ENCODE results near the gene TTC4.
A peak's percentile ranks its signal among the peaks of the same experiment; 100 is the strongest.

TTC4 gene, protein sequence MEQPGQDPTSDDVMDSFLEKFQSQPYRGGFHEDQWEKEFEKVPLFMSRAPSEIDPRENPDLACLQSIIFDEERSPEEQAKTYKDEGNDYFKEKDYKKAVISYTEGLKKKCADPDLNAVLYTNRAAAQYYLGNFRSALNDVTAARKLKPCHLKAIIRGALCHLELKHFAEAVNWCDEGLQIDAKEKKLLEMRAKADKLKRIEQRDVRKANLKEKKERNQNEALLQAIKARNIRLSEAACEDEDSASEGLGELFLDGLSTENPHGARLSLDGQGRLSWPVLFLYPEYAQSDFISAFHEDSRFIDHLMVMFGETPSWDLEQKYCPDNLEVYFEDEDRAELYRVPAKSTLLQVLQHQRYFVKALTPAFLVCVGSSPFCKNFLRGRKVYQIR

DNA sequence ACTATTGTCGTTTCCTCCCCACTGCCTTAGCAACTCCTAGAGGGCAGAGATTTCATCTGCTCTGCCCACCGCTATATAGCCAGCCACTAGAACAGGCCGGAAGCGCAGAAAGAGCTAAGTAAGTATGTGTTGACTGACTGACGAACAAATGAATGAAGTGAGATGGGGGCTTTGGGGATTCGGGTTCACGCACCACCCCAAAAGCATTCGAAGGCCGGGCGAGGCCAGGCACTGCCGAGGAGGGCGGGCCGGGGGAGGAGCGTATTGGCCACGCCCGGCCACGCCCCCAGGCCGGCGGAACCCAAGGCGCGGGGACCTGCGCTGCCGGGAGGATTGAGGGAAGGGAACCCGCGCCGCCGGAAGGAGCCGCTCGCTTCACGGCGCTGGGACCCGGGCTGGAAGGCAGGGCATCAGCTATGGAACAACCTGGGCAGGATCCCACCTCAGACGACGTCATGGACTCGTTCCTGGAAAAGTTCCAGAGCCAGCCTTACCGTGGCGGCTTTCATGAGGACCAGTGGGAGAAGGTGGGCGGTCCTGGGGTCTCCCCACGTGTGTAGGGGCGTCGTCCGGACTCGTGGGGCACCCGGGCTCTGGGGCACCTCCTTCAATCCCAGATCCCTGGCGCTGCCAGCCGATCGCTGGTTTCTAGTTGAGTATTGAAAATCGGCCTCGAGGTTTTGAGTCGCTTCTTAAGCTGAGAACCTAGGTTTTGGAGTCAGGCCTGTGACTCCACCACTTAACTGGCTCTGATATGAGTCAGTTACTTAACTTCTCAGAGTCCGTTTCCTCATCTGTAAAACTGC is at the start of gene TTC4:
Gene TTC4 (plus strand): TSS at position 369 of the 806 bp plus-strand sequence. CDS start 48 bp downstream, at position 417.
- peak; percentile 88 for DNase-seq

DNA sequence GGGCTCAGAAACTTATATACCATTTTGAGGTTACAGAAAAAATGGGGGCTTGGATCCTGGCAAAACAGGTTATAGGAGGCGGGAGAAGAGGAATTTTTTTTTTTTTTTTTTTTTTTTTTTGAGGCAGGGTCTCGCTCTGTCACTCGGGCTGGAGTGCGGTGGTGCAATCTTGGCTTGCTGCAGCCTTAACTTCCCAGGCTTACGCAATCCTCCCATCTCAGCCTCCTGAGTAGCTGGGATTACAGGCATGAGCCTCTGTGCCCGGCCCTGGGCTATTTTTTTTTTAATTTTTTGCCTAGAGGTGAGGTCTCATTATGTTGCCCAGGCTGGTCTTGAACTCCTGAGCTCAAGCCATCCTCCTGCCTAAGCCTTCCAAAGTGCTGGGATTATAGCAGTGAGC is 49.3 kb upstream of the TTC4 start:
- DNase-seq = no peak

DNA sequence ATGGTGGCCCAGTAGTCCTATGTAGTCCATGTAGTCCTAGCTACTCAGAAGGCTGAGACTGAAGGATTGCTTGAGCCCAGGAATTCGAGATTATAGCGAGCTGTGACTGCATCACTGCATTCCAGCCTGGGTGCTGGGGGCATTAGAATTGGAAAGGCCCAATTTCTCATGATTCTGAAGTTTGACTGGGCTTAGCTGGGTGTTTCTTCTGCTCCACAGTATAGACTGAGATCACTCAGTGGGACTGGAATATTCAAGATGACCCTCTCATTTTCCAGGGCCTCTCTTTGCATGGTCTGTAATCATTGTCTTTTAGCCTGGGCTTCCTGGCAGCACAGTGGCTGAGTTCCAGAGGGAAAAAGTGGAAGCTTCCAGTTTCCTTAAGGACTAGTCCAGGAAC is 47.9 kb upstream of the TTC4 start:
- DNase-seq = no peak

DNA sequence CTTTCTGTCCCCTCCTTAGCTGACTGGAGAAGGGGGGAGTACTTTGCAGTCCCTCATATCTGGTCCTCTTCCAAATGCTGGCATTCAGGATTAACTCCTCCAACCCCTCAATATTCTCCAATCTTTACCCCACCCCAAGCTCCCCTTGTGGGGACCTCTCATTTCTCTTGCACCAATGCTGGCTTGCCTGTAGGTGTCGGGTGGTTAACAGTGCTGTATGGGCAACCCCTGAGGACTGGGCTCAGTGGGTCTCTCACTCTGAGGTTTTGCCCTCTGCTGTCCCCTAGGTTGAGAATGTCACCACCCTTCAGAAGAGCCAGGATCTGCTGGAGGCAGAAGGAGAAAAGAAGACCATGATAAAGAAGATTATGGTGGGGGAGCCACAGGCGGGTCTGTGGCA is 47.1 kb upstream of the TTC4 start:
- DNase-seq = no peak

DNA sequence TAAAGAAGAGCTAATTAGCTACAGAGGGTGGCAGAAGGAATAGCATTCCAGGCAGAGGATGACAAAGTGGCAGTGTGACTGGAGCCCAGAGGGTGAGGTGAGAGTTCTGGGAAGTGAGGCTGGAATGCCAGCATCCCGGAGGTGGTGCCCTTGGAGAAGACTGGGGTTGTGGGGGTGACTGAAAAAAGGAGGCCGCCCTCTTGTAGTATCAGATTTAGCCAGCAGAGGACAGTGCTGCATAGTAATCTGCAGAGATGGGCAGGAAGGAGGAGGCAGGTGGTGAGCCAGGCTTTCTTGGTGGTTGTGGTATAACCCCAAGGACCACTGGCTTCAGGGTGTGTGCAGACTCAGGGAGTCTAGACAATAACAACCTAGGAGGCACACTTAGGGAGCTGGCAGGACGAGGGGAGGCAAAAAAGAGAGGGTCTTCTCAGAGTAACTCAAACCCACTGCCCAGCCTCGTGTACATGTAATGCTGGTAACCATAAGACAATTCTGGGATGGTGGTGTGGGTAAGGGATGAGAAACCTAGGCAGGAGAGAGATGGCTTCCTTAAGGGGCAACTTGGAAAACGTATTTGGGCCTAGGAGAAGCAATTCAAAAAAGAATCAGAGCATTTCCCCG is 43.6 kb upstream of the TTC4 start:
- DNase-seq = peak; percentile 33

DNA sequence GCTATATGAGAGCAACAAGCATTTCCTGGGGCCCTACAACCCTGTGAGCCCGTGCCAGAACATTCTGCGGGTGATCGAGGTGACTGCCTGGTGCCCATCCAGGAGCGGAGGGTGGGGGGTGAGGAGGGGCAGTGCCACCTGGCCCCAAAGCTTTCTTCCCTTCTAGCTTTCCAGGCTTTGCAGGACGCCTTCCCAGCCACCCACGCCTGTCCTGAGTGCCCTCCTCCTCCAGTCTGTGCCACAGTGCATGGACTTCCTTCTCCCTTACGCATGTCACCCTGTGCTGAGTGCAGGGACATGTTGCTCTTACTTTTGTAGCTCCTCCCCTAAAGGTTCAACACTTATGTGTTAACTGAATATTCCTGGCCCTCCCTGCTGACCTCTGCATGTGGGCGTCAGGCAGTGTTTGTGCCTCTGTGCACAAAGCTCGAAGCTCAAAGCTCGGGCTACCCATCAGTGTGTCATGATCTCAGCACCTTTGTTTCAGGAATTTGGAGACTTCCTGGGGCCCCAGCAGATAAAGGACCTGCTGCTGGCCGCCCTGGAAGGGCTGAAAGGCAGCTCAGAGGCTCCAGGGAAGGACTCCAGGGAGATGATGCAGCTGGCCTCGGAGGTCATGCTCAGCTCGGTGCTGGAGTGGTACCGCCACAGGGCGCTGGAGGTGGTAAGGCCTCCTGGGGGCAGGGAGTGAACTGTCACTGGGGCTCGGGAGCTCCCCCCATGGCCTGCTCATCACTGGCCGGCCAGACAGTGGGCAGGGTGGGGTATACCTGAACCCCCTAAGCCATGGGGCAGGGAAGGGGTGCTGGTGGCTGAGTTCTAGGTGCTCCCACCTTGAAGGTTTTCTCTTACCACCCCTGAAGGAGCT is 36.7 kb upstream of the TTC4 start:
- DNase-seq = no peak

DNA sequence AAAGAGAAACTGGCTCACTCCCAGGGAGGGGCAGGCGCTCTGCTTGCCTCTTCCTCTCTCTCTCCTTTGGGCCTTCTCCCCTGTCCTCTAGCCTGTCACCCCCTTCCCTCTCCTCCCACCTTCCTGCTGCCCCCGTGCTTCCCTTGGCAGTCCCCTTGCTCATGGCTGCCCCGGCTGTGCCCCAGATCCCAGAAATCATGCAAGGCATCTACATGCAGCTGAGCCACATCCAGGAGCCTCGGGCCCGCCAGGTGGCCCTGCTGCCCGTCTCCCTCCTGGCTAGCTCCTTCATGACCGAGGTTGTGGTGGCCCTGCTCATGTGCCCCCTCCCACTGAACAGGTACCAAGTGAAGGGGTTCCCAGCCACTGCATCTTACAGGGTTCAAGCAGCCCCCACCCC is 36.0 kb upstream of the TTC4 start:
- DNase-seq = no peak

DNA sequence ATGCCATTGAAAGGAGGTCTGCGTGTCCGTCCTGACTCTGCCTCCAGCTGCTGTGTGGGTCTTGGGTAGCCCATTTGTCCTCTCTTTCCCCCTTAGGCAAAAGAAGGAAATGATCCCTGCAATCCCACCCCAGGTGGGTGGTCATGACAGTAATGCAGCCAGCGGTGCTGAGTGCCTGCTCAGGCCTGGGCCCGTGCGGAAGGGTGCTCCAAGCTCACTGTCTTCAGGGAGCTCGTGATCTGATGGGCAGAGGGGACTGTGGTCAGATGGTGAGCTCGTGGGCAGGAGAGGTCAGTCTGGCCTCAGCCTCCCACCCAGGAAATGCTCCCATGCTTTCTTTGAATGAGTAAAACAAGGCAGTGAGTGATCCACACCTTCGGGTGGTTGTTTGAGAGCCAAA is 35.3 kb upstream of the TTC4 start:
- DNase-seq = no peak

DNA sequence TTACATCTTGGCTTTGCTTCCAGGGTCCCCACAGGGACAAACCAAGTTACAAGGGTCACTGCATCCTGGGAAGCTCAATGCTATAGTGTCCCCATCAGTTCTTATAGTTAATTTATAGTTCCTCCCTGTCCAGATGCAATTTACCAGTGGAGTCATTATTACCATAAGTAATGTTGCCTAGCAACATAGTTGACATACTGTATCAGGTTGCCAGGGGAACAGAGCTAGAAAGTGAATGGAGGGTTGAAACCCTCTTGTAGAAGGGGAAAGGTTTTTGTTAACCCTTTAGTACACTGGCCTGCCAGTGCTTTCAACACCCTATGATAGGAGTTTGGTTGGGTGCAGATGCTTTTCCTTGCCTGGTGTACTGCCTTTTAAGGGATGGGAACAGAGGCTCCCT is 34.3 kb upstream of the TTC4 start:
- no peak for DNase-seq

DNA sequence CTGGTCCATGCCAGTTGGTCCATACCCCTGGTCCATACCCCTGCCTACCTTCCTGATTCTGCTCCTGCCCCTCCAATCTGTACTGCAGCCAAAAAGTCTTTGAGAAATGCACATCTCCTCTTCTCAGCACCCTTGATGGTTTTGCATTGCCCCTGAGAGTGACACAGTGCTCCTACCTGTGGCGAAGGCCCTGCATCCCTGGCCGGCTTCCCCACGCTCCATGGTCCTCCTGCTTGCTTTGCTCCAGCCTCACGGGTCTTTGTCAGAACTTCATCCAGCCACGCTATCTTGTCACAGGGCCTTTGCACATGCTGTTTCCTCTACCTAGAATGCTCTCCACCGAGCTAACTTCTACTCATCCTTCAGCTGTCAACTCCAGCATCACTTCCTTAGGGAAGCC is 32.2 kb upstream of the TTC4 start:
- DNase-seq = no peak

DNA sequence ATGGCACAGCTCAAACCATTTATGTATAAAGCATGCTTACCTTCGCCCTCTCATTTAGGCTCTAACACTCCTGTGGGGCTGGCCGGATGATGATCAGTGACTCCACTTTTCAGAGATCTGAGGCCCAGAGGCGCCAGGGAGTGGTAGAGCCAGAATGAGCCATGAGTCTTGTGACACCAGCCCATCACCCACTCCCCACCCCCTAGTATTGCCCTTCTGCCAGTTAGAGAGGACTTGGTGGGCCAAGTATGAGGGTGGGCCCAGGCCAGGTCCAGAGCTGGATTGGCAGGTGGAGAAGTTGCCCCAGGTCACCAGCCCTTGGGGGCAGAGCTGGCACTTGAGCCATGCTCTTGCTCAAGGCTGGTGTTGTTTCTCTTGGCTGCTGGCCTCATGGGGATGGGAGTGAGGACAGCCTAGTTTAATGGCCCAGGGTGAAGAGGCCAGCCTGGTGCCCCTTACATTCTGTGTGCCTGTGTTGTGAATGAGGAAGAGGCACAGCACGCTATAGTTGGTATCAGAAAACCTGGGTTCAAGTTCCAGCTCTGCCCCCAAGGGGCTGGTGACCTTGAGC is 30.2 kb upstream of the TTC4 start:
- no peak for DNase-seq

DNA sequence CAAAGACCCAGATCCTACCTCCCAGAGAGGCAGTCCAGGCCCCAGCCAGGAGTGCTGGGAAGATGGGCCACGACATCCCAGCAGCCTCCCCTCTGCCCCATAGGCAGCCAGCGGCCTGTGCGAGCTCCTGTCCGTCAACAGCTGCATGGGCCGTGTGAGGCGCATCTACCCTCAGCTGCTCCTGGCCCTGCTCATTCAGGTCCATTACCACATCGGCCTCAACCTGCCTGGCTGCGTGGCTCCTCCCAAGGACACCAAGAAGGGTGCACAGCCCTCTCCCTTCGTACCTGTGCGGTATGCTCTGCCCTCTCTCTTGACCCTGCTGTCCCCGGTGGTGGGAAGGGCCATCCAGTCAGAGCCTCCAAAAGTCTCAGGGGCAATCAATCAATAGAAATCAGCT is 29.5 kb upstream of the TTC4 start:
- DNase-seq = no peak

DNA sequence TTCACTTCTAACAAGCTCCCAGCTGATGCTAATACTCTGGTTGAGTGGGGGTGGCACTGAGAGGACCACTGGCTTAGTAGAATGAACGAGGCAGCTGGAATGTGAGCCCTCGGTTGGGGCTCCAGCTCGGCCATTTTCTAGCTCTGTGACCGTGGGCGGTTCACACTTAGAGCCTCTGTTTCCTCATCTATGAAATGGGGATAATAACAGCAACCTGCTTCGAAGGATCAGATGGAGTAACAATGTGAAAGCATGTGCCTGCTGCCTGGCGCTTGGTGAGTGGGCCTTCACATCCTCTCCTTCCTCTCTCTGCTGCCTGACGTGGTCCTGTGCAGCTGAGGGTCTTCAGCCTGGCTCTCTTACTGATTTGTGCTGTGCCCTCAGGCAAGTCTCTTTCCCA is 20.9 kb upstream of the TTC4 start:
- no peak for DNase-seq

DNA sequence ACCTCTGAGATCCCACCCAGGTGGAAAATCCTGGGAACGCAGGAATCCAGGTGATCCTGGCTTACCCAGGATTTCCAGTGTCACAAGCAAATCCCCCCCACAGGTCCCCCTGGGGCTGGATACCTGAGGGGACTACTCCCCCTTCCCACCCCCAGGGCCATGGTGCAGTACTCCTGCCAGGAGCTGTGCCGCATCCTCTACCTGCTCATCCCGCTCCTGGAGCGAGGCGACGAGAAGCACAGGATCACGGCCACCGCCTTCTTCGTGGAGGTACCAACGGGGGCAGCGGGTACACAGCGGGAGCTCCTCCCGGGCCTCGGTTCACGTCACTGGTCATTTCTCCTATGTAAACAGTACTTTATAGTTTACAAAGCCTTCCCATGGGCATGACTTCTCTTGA is 20.4 kb upstream of the TTC4 start:
- DNase-seq = no peak

DNA sequence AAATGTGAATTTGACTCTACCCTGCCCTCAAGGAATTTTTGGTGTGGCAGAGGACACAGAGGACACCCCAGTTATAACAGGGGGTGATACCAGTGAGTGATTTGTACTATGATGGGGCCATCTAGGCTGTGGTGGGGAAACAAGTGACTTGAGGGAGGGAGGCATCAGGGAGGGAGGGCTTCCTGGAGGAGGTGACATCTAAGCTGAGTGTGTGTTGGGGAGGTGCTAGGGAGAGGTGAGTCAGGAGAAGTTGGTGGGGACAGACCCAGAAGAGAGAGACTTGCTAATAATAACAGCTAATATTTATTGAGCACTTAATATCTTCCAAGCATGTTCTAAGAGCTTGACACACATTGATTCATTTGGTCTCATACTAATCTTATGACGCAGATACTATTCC is 19.9 kb upstream of the TTC4 start:
- no peak for DNase-seq

DNA sequence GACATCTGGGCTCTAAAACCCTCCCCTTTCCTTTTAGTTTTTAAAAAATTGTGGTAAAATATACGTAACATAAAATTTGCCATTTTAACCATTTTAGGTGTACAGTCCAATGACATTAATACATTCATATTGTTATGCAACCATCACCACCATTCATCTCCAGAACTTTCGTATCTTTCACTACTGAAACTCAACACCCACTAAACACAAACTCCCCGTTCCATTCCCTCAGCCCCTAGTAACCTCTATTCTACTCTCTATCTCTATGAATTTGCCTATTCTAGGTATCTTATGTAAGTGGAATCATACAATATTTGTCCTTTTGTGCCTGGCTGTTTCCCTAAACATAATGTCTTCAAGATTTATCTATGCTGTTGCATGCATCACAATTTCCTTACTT is 19.4 kb upstream of the TTC4 start:
- DNase-seq = no peak

DNA sequence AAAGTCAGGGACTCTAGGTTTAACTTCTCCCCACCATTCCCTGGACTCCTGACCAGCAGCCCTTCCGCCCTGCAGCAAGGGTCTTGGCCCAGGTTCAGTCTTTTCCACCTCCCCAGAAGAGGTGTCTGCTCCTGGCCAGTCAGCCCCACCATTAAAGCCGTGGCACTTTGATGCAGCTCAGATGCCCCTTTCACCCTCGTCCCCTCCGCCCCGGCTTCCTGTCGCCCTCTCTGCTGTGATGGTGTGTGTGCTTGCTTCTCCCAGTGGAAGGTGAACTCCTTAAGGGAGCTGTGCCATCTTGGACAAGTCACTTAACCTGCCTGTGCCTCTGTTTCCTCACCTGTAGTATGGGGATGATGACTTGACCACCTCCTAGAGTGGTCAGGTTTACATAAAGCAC is 17.8 kb upstream of the TTC4 start:
- no peak for DNase-seq

DNA sequence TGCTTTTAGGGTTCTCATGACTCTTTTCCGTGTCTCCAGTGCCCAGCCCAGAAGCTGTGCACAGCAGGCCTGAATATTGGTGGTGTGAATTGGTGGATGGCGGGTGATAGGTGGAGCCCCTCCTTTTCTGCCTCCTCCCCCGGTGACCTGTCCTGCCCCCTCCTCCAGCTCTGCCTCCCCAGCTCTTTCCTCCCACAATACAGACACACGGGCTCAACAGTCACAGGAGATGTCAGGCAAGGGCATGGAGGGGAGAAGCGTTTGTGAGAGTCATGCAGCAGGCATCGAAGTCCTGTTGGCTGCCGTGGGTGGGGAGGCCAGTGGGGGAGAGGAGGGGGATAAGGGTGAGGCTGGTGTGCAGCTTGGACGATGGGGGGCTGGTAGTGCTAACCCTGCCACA is 17.3 kb upstream of the TTC4 start:
- DNase-seq = no peak

DNA sequence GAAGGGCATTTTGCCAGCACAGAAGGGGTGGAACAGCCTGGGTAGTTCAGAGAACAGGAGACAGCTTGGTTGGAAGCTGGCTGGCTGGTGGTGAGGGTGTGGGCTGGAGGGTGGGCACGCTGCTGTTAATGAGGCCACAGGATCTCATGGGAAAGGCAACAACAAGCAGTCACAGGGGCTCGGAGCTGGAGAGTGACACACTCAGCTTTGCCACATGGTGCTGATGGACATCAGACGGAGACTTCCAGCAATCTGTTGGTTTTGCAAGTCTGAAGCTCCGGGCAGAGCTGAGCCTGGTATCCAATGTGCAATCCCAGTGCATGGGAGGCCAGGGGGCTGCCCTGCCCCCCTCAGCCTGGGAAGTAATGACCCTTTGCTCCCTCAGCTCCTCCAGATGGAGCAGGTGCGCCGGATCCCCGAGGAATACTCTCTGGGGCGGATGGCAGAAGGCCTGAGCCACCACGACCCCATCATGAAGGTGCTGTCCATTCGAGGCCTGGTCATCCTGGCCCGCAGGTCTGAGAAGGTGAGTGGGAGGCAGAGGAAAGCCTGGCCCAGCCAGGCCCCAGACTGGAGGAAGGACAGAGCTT is 15.6 kb upstream of the TTC4 start:
- no peak for DNase-seq

DNA sequence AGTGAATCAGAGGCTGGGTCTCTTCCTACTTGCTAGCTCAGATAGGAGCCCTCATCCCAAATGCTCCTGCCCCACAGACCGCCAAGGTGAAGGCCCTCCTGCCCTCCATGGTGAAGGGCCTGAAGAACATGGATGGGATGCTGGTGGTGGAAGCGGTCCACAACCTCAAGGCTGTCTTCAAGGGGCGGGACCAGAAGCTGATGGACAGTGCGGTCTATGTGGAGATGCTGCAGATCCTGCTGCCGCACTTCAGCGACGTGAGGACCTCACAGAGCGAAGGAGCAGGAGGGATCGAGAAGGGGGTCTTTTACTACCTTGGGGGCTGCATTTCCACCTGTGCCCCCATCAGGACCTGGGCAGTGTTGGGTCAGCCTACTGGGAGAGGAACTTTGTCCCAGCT is 14.6 kb upstream of the TTC4 start:
- DNase-seq = no peak

DNA sequence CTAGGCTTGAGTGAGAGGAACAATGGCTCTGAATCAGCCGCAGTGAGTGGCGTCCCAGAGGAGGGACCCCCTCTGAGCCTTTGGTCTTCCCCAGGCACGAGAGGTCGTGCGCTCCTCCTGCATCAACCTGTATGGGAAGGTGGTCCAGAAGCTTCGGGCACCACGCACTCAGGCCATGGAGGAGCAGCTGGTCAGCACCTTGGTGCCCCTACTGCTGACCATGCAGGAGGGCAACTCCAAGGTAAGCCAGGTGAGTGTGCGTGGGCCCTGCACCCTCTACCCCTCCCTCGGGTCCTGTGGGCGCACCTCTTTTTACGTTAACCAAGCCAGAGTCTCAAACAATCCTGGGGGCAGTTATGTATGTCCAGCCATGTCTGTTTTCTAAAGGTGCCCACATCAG is 13.7 kb upstream of the TTC4 start:
- no peak for DNase-seq

DNA sequence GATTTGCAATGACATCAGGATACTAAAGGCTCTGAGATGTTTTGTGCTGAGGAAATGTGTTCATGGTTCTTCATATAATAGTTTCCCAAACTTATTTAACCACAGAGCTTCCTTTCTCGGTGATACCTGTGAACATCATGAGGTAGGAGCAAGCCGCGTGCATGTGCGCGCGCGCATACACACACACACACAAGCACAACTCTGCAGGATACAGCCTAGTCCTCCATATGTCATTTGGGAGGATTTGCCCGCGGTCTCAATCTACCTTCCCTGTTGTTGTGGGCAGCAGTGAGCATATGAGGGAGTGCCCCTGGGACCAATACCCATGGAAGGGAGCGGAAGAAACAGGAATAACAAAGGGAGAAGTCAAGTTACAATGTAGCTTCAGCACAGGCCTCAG is 12.2 kb upstream of the TTC4 start:
- DNase-seq = no peak

Measured in right hindlimb (tissue), 1 donor.